Body of pancreas (tissue), 4 donors: ENCODE measurements around the gene MICALL1.

ENCODE experiments used
- POLR2A ChIP-seq, 3 donors: fragments of 450-650 bp; IDR thresholded peaks; one replicate each; pipeline ENCODE4 v1.6.1; 2016; ENCODE audit warnings: antibody characterized with exemption in 3 of 3, mild to moderate bottlenecking in 2 of 3
- TF ChIP-seq, protein P1 (sequence below), 7 experiments: fragments of 450-650 bp in 4 of 7; fragments of 200-600 bp in 3 of 7; sonication (generic) in 3 of 7; IDR thresholded peaks; one replicate each; pipeline ENCODE4 v1.5.1; 2016 to 2019; ENCODE audit warnings: antibody characterized with exemption in 7 of 7

DNA sequence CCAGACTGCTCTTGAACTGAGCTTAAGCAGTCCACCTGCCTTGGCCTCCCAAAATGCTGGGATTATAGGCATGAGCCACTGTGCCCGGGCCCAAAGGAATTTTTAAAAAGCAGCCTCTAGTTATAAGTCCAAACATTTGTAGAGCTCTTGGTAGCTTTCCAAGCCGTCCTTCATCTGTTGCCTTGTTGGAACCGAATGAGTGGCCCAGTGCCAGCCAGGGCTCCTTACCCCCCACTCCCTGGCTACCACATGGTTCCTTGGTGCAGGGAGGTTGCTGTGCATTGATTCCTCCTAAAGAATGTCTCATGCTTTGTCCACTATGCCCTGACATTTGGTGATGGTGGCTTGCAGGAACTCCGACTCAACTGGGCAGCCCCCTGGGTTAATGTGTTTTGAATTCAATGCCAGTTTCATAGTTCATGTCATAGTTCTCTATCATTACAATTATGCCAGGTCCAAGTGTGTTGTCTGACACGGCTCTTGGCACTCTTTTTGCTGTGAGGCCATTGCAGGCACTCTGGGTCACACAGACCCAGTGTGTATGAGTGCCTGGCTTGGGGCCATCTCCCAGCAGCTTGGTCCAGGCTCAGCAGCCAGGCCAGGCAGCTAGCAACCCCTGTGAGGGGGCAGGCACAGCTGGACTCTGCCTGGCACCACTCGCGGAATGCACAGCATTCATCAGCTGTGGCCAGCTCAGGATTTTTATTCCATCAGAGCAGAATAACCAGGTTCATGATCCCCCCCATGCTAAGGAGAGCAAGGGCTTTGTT, 13.3 kb upstream of the MICALL1 start:
- TF ChIP-seq, protein P1, sequence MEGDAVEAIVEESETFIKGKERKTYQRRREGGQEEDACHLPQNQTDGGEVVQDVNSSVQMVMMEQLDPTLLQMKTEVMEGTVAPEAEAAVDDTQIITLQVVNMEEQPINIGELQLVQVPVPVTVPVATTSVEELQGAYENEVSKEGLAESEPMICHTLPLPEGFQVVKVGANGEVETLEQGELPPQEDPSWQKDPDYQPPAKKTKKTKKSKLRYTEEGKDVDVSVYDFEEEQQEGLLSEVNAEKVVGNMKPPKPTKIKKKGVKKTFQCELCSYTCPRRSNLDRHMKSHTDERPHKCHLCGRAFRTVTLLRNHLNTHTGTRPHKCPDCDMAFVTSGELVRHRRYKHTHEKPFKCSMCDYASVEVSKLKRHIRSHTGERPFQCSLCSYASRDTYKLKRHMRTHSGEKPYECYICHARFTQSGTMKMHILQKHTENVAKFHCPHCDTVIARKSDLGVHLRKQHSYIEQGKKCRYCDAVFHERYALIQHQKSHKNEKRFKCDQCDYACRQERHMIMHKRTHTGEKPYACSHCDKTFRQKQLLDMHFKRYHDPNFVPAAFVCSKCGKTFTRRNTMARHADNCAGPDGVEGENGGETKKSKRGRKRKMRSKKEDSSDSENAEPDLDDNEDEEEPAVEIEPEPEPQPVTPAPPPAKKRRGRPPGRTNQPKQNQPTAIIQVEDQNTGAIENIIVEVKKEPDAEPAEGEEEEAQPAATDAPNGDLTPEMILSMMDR (IDR thresholded peaks at IDR 0.05): no peak
- TF ChIP-seq POLR2A (IDR thresholded peaks at IDR 0.05): no peak
